ENCODE data around the gene TRIM38.
"Not testable (repeated sequence)": the region's sequence is repeated elsewhere in the genome, so short reads cannot be mapped to it uniquely, and the experiment has no call there.

The TRIM38 gene

GRCh38 chr6:26000366-26001144, 38.0 kb downstream of the TRIM38 start:
- Histone ChIP-seq H3K4me1 (ENCODE audit: control extremely low read depth in 1 of 4, control insufficient read depth in 4 of 4, insufficient read depth in 4 of 4, low read length in 3 of 4) (peaks cover 0 to 5% (median 0%) of the 10 kb centered on the region in 4 experiments), H3K36me3 (ENCODE audit: control insufficient read depth in 4 of 4, insufficient read depth in 4 of 4, low read length in 3 of 4) (peaks cover 4 to 27% (median 16%) of the 10 kb centered on the region in 4 experiments), H3K9me3 (ENCODE audit: control extremely low read depth in 1 of 5, control insufficient read depth in 4 of 5, insufficient read depth in 2 of 5, low read depth in 1 of 5, low read length in 4 of 5) (no peaks in the 10 kb centered on the region), H3K27ac (ENCODE audit: insufficient read depth in 1 of 2, low read depth in 1 of 2, low read length in 2 of 2, poor library complexity in 1 of 2, severe bottlenecking in 2 of 2) (no peak overlapping the region), H3K4me3 (ENCODE audit: control insufficient read depth in 1 of 7, extremely low read depth in 1 of 7, insufficient read depth in 4 of 7, low read depth in 2 of 7, low read length in 6 of 7) (no peak overlapping the region), H3K27me3 (replicated peaks in 2 of 5; ENCODE audit: control insufficient read depth in 4 of 5, insufficient read depth in 5 of 5, low read length in 4 of 5) (no peaks in the 10 kb centered on the region)
- WGBS (ENCODE audit: insufficient coverage): 98% methylated on average over 6 of the region's 9 CpGs
- ChIA-PET POLR2A (no interaction called here), CTCF (interaction anchor here (0.8 to 13.9 kb wide), 2 partner anchors 21 to 32 kb away, joined by 4 to 264 read pairs; a partner anchor contains a TSS)
- no peak for DNase-seq

- CTCF ChIA-PET: interaction anchor here (0.8 to 13.9 kb wide), 11 partner anchors 10 to 296 kb away, joined by 3 to 264 read pairs (median 4); a partner anchor contains a TSS
- H3K4me3 ChIP-seq (ENCODE audit: control insufficient read depth in 1 of 7, extremely low read depth in 1 of 7, insufficient read depth in 4 of 7, low read depth in 2 of 7, low read length in 6 of 7): no peak overlapping the region
- POLR2A ChIA-PET: interaction anchor here (0.7 kb wide), 1 partner anchor 17 kb away, joined by 4 read pairs; a partner anchor contains a TSS
- peaks cover under 1 to 22% (median 13%) of the 10 kb centered on the region in 4 experiments for H3K36me3 ChIP-seq (ENCODE audit: control insufficient read depth in 4 of 4, insufficient read depth in 4 of 4, low read length in 3 of 4)
- 7% methylated on average over 3 of the region's 3 CpGs for WGBS (ENCODE audit: insufficient coverage)
- DNase-seq: peak; percentile 54 to 63 (median 61)
- H3K27me3 ChIP-seq (replicated peaks in 2 of 5; ENCODE audit: control insufficient read depth in 4 of 5, insufficient read depth in 5 of 5, low read length in 4 of 5): no peaks in the 10 kb centered on the region
- no peak overlapping the region for H3K27ac ChIP-seq (ENCODE audit: insufficient read depth in 1 of 2, low read depth in 1 of 2, low read length in 2 of 2, poor library complexity in 1 of 2, severe bottlenecking in 2 of 2)
- H3K4me1 ChIP-seq (ENCODE audit: control extremely low read depth in 1 of 4, control insufficient read depth in 4 of 4, insufficient read depth in 4 of 4, low read length in 3 of 4): peaks cover 0 to 10% (median 4%) of the 10 kb centered on the region in 4 experiments
- H3K9me3 ChIP-seq (ENCODE audit: control extremely low read depth in 1 of 5, control insufficient read depth in 4 of 5, insufficient read depth in 2 of 5, low read depth in 1 of 5, low read length in 4 of 5): no peaks in the 10 kb centered on the region
Observed at GRCh38 chr6:26003102-26003694, 40.6 kb downstream of the TRIM38 start.

GRCh38 chr6:26006086-26006939, 43.7 kb downstream of the TRIM38 start:
- no peak for DNase-seq
- no peaks in the 10 kb centered on the region for H3K9me3 ChIP-seq (ENCODE audit: control extremely low read depth in 1 of 5, control insufficient read depth in 4 of 5, insufficient read depth in 2 of 5, low read depth in 1 of 5, low read length in 4 of 5)
- ChIA-PET POLR2A (interaction anchor here (0.5 to 1.6 kb wide), 3 partner anchors 20 to 316 kb away, joined by 3 to 4 read pairs (median 4); a partner anchor contains a TSS), CTCF (interaction anchor here (1.0 to 13.9 kb wide), 5 partner anchors 11 to 124 kb away, joined by 3 to 264 read pairs (median 4); a partner anchor contains a TSS)
- no peak overlapping the region for H3K4me3 ChIP-seq (ENCODE audit: control insufficient read depth in 1 of 7, extremely low read depth in 1 of 7, insufficient read depth in 4 of 7, low read depth in 2 of 7, low read length in 6 of 7)
- H3K4me1 ChIP-seq (ENCODE audit: control extremely low read depth in 1 of 4, control insufficient read depth in 4 of 4, insufficient read depth in 4 of 4, low read length in 3 of 4): peaks cover 0 to 10% (median 3%) of the 10 kb centered on the region in 4 experiments
- H3K36me3 ChIP-seq (ENCODE audit: control insufficient read depth in 4 of 4, insufficient read depth in 4 of 4, low read length in 3 of 4): peaks cover 0 to 6% (median 5%) of the 10 kb centered on the region in 4 experiments
- no peak overlapping the region for H3K27ac ChIP-seq (ENCODE audit: insufficient read depth in 1 of 2, low read depth in 1 of 2, low read length in 2 of 2, poor library complexity in 1 of 2, severe bottlenecking in 2 of 2)
- H3K27me3 ChIP-seq (replicated peaks in 2 of 5; ENCODE audit: control insufficient read depth in 4 of 5, insufficient read depth in 5 of 5, low read length in 4 of 5): no peaks in the 10 kb centered on the region

- H3K27ac ChIP-seq (ENCODE audit: insufficient read depth in 1 of 2, low read depth in 1 of 2, low read length in 2 of 2, poor library complexity in 1 of 2, severe bottlenecking in 2 of 2); DNase-seq; H3K27me3 ChIP-seq (replicated peaks in 2 of 5; ENCODE audit: control insufficient read depth in 4 of 5, insufficient read depth in 5 of 5, low read length in 4 of 5); H3K4me1 ChIP-seq (ENCODE audit: control extremely low read depth in 1 of 4, control insufficient read depth in 4 of 4, insufficient read depth in 4 of 4, low read length in 3 of 4); H3K4me3 ChIP-seq (ENCODE audit: control insufficient read depth in 1 of 7, extremely low read depth in 1 of 7, insufficient read depth in 4 of 7, low read depth in 2 of 7, low read length in 6 of 7); H3K36me3 ChIP-seq (ENCODE audit: control insufficient read depth in 4 of 4, insufficient read depth in 4 of 4, low read length in 3 of 4); H3K9me3 ChIP-seq (ENCODE audit: control extremely low read depth in 1 of 5, control insufficient read depth in 4 of 5, insufficient read depth in 2 of 5, low read depth in 1 of 5, low read length in 4 of 5): not testable (repeated sequence)
- ChIA-PET CTCF (interaction anchor here (1.0 to 13.9 kb wide), 5 partner anchors 11 to 125 kb away, joined by 3 to 264 read pairs (median 4); a partner anchor contains a TSS), POLR2A (interaction anchor here (0.9 to 1.6 kb wide), 2 partner anchors 19 to 37 kb away, joined by 3 to 4 read pairs; a partner anchor contains a TSS)
- WGBS (ENCODE audit: insufficient coverage): no CpG with 5 or more reads among the region's 1 CpG
Observed at GRCh38 chr6:26006940-26007305, 44.3 kb downstream of the TRIM38 start.

- peaks cover 0 to 5% (median 3%) of the 10 kb centered on the region in 4 experiments for H3K36me3 ChIP-seq (ENCODE audit: control insufficient read depth in 4 of 4, insufficient read depth in 4 of 4, low read length in 3 of 4)
- 41% methylated on average over 2 of the region's 3 CpGs for WGBS (ENCODE audit: insufficient coverage)
- H3K27me3 ChIP-seq (replicated peaks in 2 of 5; ENCODE audit: control insufficient read depth in 4 of 5, insufficient read depth in 5 of 5, low read length in 4 of 5): no peaks in the 10 kb centered on the region
- peak in 2 of 3 donors; percentile 21 to 22 for DNase-seq
- H3K9me3 ChIP-seq (ENCODE audit: control extremely low read depth in 1 of 5, control insufficient read depth in 4 of 5, insufficient read depth in 2 of 5, low read depth in 1 of 5, low read length in 4 of 5): no peaks in the 10 kb centered on the region
- no peak overlapping the region for H3K4me3 ChIP-seq (ENCODE audit: control insufficient read depth in 1 of 7, extremely low read depth in 1 of 7, insufficient read depth in 4 of 7, low read depth in 2 of 7, low read length in 6 of 7)
- H3K27ac ChIP-seq (ENCODE audit: insufficient read depth in 1 of 2, low read depth in 1 of 2, low read length in 2 of 2, poor library complexity in 1 of 2, severe bottlenecking in 2 of 2): no peak overlapping the region
- ChIA-PET CTCF (interaction anchor here (1.0 to 25.5 kb wide), 4 partner anchors 2 to 42 kb away, joined by 3 to 264 read pairs (median 140); a partner anchor contains a TSS), POLR2A (no interaction called here)
- H3K4me1 ChIP-seq (ENCODE audit: control extremely low read depth in 1 of 4, control insufficient read depth in 4 of 4, insufficient read depth in 4 of 4, low read length in 3 of 4): peaks cover 0 to 10% (median 3%) of the 10 kb centered on the region in 4 experiments
Observed at GRCh38 chr6:26008470-26008869, 45.9 kb downstream of the TRIM38 start.

GRCh38 chr6:26009817-26010216, 47.2 kb downstream of the TRIM38 start:
- H3K27me3 ChIP-seq (replicated peaks in 2 of 5; ENCODE audit: control insufficient read depth in 4 of 5, insufficient read depth in 5 of 5, low read length in 4 of 5): no peaks in the 10 kb centered on the region
- H3K27ac ChIP-seq (ENCODE audit: insufficient read depth in 1 of 2, low read depth in 1 of 2, low read length in 2 of 2, poor library complexity in 1 of 2, severe bottlenecking in 2 of 2): no peak overlapping the region
- peaks cover 0 to 5% (median 1%) of the 10 kb centered on the region in 4 experiments for H3K36me3 ChIP-seq (ENCODE audit: control insufficient read depth in 4 of 4, insufficient read depth in 4 of 4, low read length in 3 of 4)
- POLR2A ChIA-PET: no interaction called here
- H3K4me3 ChIP-seq (ENCODE audit: control insufficient read depth in 1 of 7, extremely low read depth in 1 of 7, insufficient read depth in 4 of 7, low read depth in 2 of 7, low read length in 6 of 7): no peak overlapping the region
- DNase-seq: no peak
- CTCF ChIA-PET: interaction anchor here (0.9 to 25.5 kb wide), 6 partner anchors 3 to 43 kb away, joined by 3 to 264 read pairs (median 14); a partner anchor contains a TSS
- H3K4me1 ChIP-seq (ENCODE audit: control extremely low read depth in 1 of 4, control insufficient read depth in 4 of 4, insufficient read depth in 4 of 4, low read length in 3 of 4): peaks cover 0 to 10% (median 3%) of the 10 kb centered on the region in 4 experiments
- H3K9me3 ChIP-seq (ENCODE audit: control extremely low read depth in 1 of 5, control insufficient read depth in 4 of 5, insufficient read depth in 2 of 5, low read depth in 1 of 5, low read length in 4 of 5): no peaks in the 10 kb centered on the region
- WGBS (ENCODE audit: insufficient coverage): 97% methylated on average over 3 of the region's 4 CpGs

All from common myeloid progenitor, CD34-positive (primary cell).